ENCODE data around the gene AK9.

The AK9 gene

GRCh38 chr6:109456710-109457561 is 234.1 kb downstream of the AK9 start:
- peak; percentile 66 for DNase-seq (ENCODE audit: low spot score)

GRCh38 chr6:109456111-109456583 is 234.9 kb downstream of the AK9 start:
- no peak for DNase-seq (ENCODE audit: low spot score)

- peak; percentile 67 for DNase-seq (ENCODE audit: low spot score)
Observed at GRCh38 chr6:109455437-109456110, 235.4 kb downstream of the AK9 start, which contains the start of gene MICAL1. TSS of gene MICAL1 (minus strand) at chr6:109455772. CDS start at chr6:109454196, 1,576 bp downstream.

- DNase-seq (ENCODE audit: low spot score) = peak; percentile 80
Observed at GRCh38 chr6:109454496-109455436, 236.2 kb downstream of the AK9 start.

DNA sequence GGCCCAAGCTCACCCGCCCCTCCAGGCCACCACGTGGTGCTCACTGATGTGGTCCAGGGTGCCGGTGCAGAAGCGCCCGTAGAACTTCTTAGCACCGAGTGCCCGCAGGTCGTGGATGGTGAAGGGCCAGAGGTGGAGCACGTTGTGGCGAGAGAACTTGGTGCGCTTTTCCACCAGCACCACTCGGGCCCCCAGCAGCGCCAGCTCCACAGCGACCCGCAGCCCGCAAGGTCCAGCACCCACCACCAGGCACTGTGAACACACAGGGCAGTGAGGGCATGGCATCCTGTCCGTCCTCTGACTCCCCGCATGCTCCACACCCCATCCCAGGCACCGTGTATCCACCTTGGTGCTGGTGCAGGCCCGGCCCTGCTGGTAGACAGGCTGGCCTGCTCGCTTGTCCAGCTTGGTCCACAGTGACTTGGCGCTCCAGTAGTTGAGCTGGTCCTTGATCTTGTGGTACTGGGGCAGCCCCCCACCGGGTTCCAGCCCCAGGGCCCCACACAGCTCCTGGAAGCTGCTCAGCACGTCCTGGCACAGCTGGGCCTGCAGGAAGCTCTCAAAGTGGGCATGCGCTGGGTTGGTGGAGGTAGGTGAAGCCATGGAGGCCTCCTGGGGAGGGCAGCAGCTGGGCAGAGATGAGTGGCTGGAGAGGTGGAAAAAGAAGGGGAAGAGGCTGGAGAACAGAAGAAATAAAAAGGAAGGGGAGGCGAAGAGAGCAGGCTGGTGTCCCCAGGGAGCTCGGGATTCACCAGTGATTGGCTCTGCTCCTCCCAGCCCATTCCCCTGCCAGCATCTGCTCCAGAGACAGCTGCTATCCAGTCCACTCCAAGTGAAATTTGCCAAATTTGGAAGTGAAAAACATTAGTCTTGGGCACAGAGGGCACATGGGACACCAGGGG is 237.2 kb downstream of the AK9 start:
- no peak for DNase-seq (ENCODE audit: low spot score)

- DNase-seq (ENCODE audit: low spot score) = no peak
Observed at GRCh38 chr6:109453156-109453555, 237.8 kb downstream of the AK9 start.

- DNase-seq (ENCODE audit: low spot score) = no peak
Observed at GRCh38 chr6:109452181-109452580, 238.8 kb downstream of the AK9 start.

DNA sequence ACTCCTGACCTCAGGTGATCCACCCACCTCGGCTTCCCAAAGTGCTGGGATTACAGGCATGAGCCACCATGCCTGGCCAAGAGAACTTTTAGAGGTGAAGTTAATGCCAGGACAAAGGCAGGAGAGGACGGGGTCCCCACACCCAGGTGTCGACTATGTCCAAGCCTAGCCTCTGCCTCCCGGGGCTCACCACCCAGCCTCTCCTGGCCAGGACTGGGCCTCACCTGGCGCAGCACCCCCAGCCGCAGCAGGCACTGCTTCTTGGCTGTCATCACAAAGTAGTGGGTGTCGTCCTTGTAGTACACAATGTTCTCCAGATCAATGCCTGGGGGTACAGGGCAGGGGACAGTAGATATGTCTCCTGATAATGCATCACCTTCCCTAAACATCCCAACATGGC is 239.6 kb downstream of the AK9 start:
- no peak for DNase-seq (ENCODE audit: low spot score)

DNA sequence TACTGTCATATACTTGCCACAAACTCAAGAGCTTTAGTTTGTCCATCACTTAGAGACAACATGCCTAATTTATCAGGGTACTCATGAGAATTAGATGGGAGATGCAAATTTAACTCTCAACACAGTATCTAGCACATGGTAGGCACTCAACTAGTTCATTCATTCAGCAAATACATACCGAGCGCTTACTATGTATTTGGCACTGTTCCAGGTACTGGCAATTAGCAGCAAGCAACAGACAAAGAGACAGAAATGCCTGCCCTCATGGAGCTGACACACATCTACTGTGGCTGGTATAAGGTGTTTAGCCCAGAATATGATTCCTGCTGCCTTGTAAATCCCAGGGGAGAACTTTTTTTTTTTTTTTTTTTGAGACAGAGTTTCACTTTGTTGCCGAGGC is 240.2 kb downstream of the AK9 start:
- no peak for DNase-seq (ENCODE audit: low spot score)

DNA sequence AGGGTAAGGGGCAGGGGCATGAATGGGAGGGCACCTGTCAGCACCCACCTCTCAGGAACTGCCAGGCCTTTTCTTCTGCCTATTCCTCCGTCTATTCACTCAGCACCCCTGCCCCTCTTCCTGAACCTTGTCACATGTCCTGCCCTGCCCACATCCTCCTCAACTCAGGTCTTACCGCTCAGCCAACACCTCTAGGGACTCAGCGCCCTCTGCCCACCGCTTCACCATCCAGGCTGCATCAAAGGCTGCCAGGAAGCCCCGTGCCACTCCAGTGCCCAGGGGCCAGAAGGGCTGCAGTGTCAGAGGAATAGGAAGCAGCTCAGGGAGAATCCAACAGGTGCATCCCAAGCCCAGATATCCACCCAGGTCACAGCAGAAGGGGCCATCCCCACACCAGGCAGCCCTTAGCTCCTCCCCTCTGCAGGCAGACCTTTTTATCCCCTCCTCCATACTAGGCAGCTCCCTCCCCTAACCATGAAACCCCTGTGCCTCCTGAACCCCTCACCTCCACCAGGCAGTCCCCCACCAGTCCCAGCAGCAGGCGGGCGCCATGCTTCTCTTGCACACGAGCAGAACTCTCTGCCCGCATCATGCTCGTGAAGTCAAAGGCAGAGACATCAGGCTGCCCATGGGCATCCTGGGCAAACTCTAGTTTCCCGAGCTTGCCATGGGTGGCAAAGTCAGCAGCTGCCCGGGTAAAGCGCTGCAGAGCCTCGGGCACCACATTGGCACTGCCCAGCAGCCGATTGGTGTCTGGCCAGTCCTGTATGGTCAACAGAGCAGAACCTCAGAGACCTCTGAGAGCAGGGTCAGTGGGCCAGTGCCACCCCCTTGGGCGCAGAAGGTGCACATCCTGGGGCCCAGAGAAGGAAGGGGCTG is 241.0 kb downstream of the AK9 start:
- DNase-seq (ENCODE audit: low spot score) = no peak

DNA sequence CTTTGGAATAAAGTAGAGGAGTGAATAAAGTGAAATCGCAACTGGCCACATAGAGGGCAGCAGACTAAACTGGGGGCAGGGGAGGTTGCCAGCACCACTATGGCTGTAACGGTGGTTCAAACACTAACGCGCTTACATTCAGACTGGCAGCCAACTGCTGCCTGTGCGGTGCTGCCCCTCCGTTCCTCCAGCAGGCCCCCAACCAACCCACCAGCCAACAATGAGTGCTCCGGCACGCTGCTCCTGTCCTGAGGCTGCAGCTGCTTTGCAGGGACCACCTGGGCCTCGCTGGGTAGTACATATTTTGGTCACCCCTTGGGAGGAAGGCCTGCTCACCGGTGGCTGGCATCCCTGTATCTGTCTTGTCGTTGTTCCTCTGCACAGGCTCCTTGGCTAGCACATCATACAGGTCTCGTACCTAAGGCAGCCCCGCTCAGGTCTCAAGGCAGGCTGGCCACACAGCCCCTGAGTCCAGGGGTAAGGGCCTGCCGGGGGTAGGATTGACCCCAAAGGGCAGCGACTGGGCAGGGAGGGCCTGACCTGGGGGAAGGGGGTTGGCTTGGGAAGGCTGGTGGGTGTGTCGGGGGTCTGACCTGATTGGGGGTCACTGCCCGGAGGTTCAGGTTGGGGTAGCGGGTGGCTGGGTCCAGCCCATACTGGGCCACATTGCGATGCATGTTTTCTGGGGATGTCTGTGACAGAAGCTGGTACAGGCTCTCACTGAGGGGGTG is 241.8 kb downstream of the AK9 start:
- no peak for DNase-seq (ENCODE audit: low spot score)

GRCh38 chr6:109448615-109449014 is 242.4 kb downstream of the AK9 start:
- no peak for DNase-seq (ENCODE audit: low spot score)

GRCh38 chr6:109447878-109448555 is 243.0 kb downstream of the AK9 start:
- DNase-seq (ENCODE audit: low spot score) = no peak

GRCh38 chr6:109447087-109447486 is 243.9 kb downstream of the AK9 start:
- DNase-seq (ENCODE audit: low spot score) = no peak

GRCh38 chr6:109446541-109446940 is 244.5 kb downstream of the AK9 start:
- DNase-seq (ENCODE audit: low spot score) = no peak

- DNase-seq (ENCODE audit: low spot score) = no peak
Observed at GRCh38 chr6:109446072-109446471, 244.9 kb downstream of the AK9 start.

DNA sequence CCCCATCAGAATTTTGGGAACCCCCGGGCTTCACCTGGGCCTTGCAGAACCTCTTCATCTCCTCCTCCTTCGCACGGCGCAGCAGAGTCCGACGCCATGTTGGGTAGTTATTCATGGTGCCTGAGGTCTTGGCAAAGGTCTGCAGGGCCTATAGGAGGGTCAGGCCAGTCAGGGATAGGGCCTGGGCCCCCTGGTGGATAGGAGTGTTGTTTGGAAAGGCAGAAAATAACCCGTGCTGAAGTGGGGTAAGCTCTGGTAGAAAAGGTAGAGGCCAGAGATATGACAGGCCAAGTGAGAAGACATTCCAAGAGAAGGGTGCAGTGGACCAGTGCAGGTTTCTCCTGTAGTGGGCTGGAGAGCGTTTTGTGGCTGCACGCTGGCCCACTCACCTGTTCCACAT is 245.6 kb downstream of the AK9 start:
- DNase-seq (ENCODE audit: low spot score) = no peak

DNA sequence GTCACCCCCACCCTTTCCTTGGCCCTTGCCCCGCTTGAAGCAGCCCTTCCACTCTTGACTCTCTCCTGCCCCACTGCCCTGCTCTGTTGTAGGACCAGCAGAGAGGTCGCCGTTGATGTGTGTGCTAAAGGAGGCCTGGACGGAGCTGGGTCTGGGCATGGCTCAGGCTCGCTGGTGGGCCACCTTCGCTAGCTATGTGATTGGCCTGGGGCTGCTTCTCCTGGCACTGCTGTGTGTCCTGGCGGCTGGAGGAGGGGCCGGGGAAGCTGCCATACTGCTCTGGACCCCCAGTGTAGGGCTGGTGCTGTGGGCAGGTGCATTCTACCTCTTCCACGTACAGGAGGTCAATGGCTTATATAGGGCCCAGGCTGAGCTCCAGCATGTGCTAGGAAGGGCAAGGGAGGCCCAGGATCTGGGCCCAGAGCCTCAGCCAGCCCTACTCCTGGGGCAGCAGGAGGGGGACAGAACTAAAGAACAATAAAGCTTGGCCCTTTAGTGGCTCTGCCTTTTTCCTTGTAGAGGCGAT is 247.5 kb downstream of the AK9 start:
- DNase-seq (ENCODE audit: low spot score) = no peak

Data from Ammon's horn (tissue), 1 donor.